DND-41 (cell line): ENCODE measurements around the gene RUFY2.

Experiments used
- EZH2 ChIP-seq: IDR thresholded peaks from 3 replicates; pipeline ENCODE4 v1.6.1; 2012; ENCODE audit warnings: borderline replicate concordance, low read depth, mild to moderate bottlenecking, moderate library complexity, low read length, inconsistent platforms; ENCODE audit not compliant: severe bottlenecking
- TF ChIP-seq, protein P1 (sequence below): IDR thresholded peaks from 2 replicates; pipeline ENCODE4 v1.5.1; 2012; ENCODE audit warnings: borderline replicate concordance, low read length, moderate library complexity, mild to moderate bottlenecking; ENCODE audit not compliant: poor library complexity, severe bottlenecking; ENCODE audit errors: extremely low read depth

DNA sequence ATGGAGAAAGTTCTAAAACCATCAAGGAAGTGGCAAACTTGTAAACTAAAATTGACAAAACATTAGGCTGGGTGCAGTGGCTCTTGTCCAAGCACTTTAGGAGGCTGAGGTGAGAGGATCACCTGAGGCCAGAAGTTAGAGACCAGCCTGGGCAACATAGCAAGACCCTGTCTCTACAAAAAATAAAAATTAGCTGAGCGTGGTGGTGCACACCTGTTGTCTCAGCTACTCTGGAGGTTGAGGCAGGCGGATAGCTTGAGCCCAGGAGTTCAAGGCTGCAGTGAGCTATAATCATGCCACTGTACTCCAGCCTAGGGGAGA lies 104.6 kb downstream of the RUFY2 start:
- TF ChIP-seq, protein P1, sequence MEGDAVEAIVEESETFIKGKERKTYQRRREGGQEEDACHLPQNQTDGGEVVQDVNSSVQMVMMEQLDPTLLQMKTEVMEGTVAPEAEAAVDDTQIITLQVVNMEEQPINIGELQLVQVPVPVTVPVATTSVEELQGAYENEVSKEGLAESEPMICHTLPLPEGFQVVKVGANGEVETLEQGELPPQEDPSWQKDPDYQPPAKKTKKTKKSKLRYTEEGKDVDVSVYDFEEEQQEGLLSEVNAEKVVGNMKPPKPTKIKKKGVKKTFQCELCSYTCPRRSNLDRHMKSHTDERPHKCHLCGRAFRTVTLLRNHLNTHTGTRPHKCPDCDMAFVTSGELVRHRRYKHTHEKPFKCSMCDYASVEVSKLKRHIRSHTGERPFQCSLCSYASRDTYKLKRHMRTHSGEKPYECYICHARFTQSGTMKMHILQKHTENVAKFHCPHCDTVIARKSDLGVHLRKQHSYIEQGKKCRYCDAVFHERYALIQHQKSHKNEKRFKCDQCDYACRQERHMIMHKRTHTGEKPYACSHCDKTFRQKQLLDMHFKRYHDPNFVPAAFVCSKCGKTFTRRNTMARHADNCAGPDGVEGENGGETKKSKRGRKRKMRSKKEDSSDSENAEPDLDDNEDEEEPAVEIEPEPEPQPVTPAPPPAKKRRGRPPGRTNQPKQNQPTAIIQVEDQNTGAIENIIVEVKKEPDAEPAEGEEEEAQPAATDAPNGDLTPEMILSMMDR: no peak
- no peak for TF ChIP-seq EZH2
